HG02571 (cell line): ENCODE results near the gene ACTN4.

Experiments
- ATAC-seq: cut with Tn5 transposase; IDR thresholded peaks from one replicate; pipeline ENCODE4 v1.9.1; 2021; ENCODE audit warnings: mild to moderate bottlenecking, moderate library complexity; ENCODE audit not compliant: unreplicated experiment

The ACTN4 gene

DNA sequence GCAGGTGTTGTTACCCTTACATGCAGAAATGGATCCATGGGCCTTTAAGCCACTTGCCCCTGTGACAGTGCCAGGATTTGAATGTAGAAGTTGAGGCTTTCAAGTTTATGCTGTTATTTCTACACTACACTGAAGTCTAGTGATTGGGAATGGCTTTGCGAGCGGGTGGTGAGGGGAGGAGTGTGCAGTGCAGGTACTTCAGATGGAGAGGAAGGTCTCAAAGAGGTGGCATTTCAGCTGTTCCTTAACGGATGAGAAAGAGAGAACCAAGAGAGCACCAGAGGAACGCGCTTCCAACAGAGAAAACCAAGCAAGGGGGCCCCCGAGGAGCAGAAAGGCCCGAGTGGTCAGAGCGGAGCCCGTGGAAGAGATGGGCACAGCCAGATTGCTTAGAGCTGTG lies 13.3 kb downstream of the ACTN4 start:
- ATAC-seq: no peak

DNA sequence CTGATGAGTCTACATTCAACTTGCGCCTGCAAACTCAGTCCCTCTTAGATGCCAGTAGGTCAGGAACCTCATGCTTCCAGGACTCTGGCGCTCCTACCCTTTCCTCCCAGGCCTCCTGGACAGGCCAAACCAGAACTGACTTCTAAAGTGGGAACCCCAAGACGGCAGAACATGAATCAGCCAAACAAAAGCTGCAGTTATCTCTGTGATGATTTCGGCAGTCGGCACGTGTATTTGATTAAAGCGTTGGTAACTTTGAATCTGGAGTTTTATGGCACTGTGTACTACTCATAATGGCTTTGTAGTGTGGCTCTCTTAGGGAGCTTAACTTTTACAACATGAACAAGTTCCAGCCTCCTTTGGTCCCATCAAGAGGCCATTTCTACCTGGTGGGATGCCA lies 13.7 kb downstream of the ACTN4 start:
- ATAC-seq: no peak

DNA sequence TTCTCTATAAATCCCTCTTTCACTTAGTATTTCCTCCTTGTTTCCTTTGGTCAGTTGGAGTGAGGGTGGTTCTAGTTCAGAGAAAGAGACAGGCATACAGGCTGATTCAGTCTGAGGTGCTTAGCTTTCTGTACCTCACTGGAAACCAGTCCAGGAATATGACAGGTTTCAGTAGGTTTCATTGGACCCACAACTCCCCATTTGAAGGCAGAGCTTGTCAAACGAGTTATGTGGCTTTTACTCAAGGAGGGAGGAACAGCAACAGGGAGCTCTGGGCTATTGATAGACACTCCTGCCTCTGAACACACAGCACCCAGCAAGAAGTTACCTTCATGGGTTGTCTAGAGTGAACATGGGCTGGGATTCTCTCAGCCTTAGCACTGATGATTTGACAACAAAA lies 14.5 kb downstream of the ACTN4 start:
- no peak for ATAC-seq

DNA sequence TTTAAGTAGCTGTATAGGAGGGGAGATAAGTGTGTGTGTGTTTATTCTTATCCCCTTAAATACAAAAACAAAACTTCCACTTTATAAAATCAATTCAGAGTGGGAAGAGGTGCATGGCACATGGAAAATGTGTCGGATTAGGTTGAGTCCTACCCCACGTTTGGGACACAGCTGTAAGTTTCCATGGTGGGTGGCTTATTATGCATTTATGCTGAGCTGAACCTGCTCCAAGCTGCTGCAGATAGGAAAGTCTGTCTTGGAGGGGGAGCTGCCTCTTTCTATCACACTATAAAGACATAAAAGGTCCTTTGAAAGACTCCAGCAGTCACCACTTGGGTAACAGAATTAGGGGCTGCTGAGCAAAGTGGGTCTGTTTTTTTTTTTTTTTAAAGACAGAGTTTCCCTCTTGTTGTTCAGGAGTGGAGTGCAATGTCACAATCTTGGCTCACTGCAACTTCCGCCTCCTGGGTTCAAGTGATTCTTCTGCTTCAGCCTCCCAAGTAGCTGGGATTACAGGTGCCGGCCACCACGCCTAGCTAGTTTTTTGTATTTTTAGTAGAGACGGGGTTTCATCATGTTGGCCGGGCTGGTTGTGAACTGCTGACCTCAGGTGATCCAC lies 15.2 kb downstream of the ACTN4 start:
- ATAC-seq: no peak

DNA sequence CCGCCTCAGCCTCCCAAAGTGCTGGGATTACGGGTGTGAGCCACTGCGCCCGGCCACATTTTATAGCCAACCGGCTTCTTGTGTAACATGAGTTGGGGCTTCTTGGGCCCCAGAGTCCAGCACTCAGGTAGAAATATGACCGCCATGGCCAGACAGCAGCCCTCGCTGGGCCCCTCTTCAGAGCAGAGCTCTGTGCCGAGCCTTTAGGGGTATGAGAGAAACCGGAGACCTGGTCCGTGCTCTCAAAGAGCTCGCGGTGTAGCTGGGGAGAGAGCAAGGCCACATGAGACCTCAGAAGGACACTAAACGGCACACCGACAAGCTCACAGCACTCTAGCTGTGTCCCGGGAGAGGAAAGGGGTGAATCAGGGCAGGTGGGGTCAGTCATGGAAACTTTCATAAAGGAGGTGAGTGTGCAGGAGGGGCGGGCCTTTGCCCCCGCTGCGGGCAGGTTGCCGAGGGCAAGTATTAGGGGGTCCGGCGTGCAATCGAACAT lies 15.8 kb downstream of the ACTN4 start:
- no peak for ATAC-seq

DNA sequence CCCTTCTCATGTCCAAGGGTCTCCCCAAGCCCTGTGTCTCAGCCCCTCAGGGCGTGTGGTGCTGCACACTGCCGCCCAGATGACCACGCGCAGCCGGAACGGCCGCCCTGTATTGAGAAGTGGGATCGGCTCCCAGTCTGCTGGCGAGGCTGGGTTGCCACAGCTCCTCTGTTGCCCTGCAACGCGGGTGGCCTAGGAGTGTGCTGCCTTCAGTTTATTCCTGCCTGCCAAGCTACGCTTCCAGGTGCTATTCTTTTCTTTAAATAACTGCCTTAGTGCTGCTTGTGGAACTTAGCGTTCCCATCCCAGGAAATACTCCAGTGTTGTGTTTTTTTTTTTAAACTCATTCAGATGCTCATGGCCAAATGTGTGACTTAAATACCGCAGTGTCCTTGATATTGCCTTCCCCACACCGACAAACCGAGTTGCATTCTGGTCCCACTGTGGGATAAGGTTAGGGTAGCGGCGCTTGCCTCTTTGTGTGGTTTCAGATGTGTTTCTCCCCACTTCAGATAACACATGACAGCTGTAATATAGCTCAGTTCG lies 16.6 kb downstream of the ACTN4 start:
- no peak for ATAC-seq

DNA sequence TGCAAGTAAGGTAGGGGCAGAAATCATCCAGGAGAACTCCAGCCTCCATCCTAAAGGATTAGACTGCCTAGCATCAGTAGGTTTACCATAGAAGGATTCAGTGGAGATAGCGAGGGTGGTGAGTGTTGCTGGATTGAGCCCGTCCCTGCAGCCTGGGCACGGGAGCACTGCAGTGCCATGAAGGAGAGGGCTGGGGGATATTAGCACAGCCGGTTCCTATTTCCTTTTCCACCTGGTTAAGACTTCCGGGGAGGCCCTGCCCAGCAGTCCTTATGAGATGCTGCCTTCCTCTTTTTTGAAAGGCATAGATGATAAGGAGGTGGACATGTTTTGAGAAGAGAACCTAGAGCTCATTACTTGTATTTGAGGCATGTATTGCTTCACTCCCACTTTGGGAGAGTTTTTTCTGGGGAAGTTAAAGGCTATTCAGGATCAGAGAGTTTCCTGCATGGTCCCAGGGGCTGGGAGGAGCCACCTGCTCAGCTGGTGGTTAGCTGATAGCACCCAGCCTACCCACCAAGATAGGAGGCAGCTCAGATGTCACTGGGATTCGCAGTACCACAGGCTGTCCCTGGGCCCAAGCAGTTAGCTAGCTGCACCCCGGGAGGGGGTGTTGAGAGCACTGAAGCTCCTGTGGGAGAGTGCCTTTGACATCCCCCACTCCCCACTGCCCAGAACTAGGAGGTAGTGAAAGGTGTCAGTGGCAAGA lies 17.2 kb downstream of the ACTN4 start:
- no peak for ATAC-seq

DNA sequence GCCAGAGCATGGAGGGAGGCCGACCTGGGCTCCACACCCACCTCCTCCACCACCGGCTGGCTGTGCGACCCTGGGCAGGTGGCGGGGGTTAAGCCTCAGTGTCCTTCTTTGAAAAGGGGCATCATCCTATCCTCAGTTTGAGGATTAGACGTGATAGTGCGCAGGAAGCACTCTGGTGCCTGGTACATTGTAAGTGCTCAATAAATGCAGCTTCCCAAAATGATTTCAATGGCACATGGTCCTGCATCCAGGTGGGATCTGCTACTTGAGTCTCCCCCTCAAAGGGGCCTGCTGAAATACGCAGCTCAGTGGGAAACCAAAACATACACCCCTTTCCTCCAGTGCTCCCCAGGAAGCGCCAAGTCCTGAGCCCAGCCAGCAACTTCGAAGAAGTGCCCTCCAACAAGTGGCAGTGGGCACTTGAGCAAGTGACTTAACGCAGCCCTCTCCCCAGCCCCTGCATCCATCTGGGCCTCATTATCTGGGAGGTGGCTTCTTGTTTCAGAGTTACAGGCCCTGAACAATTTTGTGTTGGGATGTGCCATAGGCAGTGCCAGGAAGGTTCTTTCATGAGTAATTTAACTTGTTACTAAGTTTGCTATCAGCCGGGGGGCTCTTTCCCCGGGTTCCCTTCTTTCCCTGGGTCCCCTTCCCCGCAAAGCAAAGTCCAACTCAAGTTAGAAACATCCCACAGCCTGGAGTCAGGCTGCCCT lies 17.9 kb downstream of the ACTN4 start:
- ATAC-seq: no peak

DNA sequence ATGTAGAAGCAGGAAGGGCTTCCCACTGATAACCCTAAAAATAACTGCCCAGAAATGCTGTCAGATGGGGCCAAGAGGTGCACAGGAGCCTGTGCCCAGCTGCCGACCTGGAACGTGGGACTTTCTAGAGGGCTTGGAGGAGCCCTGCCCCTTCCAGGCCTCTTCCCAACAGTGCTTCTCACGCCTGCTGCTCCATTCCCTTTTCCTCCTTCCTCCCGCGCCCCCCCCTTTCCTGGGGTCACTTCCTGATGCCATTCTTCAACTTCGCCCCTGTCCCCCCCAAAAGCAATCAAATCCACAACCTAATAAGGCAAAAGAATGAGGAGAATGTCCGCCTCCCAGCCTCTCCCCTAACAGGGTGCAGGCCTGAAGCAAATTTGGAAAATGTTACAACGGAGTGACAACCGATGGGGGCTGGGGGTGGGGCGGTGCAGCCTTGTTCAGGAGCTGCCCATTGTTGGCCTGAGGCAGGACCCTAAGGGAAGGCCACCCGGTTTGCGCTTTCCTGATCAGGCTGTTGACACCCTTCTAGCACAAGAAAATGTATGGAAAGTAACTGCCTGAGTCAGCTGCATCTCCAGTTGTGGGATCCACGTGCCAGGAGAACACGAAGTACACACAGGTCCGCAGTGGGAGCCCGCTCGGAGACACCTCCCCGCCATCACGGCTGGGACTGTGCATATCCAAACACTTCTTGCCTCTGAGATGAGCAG lies 18.7 kb downstream of the ACTN4 start:
- ATAC-seq: no peak

DNA sequence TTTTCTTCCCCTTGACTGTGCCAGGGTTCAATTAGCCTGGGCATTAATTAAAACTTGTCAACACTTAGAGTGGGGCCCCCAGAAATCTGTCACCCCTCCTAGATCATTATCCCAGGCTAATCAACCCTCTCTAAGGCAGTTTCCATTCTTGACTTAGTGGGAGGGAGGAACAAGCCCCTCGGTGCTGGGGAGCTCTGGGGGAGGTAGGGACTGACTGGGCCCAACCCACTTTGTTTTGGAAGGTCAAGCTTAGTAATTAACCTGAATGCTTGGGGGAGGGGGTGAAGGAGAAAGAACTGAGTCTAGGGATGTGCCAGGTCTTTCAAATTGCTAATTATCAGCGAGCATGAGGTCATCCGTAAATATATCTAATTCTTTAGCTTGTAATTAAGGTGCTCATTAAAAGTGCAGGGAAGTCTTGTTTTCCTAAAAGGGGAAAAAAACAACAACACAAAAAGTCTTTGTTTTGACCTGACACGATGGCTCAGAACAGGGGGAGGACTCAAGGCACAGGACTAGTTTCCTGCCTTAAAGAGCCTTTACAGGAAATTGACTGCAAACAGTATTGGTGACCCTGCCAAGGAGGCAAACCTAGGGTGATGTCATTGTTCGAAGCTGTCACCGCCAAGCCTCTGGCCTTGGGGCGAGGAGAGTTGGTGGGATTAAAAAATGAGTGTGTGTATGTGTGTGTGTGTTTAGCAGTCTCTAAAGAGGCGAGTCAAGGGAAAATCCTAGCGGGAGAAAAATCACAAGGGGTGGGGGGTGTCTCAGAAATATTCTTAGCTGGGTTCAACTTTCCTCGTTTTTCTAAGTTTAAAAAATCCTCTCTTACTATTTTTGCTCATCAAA lies 19.4 kb downstream of the ACTN4 start:
- peak; percentile 52 for ATAC-seq

DNA sequence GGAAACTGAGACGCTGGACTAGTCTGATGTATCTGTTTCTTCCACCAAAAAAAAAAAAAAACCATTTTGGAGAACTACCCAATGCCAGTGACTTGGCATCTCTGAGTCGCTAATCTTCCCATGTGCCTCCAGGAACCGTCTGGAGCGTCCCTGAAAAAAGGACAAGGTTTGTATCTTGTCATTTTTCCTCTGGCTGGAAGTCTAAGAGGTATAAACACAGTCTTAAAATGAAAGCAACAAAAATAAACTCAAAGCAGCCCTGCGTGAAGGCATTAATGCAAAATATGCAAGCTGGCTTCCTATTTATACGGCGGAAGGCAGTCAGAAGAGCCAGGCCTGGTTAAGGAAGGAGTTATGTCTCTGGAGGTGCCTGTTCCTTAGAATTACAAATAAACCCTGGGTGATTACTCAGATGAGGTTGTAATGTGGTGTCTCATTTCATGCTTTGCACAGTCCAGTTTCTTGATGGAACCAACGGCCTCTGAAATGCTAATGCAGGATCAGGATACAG lies 20.3 kb downstream of the ACTN4 start:
- no peak for ATAC-seq

DNA sequence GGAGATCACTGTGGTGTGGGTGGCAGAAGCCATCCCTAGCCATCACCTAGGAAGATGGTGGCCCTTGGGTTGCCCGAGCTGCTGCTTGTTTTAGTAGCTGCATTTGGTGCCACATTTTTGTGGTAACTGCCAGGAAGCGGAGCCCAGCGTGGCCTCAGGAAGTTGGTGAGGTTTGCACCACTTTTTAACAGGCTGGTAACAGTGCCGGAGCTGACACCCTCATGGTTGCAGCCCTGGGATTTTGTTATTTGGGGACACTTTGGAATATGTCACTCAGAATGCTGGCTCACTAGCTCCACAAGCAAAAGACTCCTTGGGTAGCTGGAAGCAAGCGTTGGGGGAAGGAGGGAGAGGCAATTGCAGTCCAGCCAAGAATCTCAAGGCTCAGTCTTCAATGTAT lies 22.1 kb downstream of the ACTN4 start:
- ATAC-seq: no peak

DNA sequence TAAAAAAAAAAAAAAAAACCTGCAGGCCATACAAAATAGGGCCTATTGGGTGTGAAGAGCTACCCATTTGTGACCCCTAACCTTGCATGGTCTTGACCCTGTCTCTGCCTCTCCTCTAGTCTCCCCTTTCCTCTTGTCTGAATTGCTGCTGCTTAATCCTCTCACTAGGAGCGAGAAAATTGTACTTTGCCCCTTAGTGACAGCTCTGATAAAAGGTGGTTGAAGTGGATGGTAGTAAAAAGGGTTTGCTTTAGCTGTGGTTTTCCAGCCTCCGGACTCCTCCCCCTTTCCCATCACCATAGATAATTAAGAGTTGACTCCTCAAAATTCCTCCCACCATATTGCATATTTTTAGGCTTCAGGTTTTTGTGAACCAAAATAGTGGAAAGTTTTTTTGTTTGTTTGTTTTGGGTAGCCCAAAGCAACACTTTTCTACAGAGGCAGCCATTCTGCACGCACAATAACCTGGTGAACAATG lies 23.5 kb downstream of the ACTN4 start:
- no peak for ATAC-seq

DNA sequence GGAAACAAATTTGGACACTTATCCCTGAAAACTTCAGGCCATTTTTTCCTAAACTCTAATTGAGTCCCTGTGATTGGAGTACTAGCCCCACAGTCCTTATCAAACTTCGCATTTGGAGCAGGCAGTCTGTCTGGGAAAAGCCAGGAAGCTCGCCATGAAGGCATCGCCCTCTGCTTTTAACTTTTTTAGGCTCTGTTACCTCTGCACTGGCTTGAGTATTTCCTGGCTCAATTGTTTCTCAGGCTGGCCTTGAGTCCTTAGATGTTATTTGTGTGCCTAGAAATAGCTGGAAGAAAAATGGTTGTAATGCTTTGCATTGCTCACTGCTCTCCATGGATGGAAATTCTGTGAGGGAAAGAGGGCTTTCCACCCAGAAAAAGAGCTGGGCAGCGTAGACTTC lies 24.2 kb downstream of the ACTN4 start:
- no peak for ATAC-seq

DNA sequence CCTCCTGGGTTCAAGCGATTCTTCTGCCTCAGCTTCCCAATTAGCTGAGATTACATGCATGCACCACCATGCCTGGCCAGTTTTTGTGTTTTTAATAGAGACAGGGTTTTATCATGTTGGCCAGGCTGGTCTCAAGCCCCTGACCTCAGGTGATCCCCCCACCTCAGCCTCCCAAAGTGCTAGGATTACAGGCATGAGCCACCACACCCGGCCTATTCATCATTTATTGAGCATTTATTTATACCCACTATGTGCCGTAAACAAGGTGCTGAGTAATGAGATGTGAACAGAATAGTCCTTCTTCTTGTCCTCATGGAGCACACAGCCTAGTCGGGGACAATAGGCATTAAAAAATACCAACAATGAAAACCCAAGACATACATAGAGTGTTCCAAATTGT lies 25.6 kb downstream of the ACTN4 start:
- ATAC-seq: no peak

DNA sequence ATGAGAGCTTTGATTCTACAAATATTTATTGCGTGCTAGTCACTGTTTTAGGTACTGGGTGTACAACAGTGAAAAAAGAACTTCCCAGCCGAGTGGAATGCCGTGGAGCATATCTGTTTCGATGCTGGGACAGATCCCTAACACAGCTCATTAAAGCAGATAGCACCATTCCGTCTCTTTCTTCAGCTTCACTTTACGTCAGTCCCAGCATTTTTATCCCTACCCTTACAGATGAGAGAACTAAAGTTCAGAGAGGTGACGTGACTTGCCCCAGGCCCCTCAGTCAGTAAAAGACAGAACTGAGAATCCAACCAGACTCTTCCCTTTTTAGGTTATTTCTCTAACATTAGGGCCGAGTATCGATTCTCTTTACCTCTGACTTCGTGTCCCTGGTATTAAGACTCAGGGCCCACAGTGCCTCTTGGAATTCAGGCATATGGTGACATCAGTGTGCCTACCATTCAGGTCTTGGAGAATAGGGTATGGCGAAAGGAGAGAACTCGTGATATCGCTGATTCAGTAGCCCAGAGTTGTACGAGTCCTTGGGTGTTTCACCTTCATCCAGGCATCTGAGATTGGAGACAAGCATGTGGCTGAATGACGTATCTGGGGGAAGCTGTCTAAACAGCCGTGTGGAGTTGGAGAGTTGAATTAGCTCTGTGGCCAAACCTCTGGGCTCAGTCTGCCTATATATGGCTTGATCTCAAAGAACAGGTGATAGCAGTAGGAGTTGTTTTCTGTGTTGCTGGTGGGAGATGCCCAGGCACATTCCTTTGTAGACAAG lies 27.1 kb downstream of the ACTN4 start:
- ATAC-seq: no peak

DNA sequence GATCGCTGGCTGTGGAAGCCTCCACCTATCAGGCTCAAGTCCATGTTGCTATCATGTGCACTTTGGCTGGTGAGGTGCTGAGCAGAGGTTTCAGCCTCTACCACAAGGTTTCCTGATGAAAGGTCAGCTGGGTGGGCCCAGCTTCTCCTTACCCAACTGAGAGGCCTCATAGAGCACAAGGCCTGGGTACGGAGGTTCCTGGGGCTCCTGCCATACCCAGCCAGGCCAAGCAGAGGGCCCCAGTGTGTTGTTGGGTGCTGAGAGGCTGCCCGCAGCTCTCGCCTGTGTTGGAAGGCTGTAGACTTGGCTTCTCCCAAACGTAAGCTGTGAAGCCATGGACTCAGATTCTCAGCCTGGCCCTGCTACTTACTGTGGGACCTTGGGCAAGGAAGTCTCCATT lies 28.2 kb downstream of the ACTN4 start:
- no peak for ATAC-seq

DNA sequence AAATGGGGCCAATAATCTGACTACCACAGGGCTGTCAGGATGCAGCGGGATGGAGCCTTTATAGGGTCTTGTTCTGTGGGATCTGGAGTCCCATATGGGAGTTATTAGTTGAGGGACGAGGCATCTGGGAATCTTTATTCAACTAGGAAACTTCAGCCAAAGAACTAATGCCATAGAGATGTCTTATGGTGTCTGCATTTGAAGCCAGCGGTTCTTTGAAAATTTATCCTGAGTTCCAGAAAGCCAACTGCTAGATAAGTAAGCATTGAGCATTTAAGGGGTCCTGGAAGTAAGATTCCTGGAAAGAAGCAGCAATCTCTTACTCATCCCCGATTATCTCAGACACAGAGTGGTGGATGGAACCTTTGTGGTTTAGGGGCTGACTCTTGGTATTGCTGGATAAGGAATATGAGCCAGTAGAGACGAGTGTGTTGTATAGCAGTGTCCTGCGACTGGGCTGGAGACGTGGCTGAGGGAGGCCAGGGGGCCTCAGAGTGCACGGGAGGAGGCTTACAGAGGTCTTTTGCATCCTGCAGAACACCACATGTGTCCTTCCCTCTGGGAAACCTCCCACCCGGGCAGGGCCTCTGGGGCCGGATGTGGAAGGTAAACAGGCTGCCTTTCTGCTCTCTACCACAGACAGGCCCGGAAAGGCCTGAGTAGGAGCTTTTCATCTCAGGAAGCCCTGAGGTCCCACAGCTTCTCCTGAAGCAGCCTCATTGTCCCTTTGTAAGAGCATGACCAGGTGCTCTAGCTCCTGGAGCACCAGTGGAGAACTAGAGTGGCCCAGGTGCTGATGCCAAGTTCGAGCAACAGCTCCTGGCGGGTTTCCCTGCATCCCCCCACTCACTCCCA lies 28.8 kb downstream of the ACTN4 start:
- ATAC-seq: no peak
